ENCODE results near the gene ZCCHC8. TPM values are rescaled to one million over a fixed set of nuclear protein-coding genes. Genes with fewer than 3 reads are reported as not detected.
"Not testable (repeated sequence)": the region's sequence is repeated elsewhere in the genome, so short reads cannot be mapped to it uniquely, and the experiment has no call there.

The ZCCHC8 gene
- total RNA-seq, 1 donor from 2014 or later: 10.1 TPM

- DNase-seq (ENCODE audit: low spot score); intact Hi-C loops (cut with DNase I): not testable (repeated sequence)
Observed at GRCh38 chr12:122447825-122448224, 52.9 kb downstream of the ZCCHC8 start.

GRCh38 chr12:122446390-122446789 is 54.3 kb downstream of the ZCCHC8 start:
- DNase-seq (ENCODE audit: low spot score); intact Hi-C loops (cut with DNase I): not testable (repeated sequence)

GRCh38 chr12:122444071-122444470 is 56.7 kb downstream of the ZCCHC8 start:
- DNase-seq (ENCODE audit: low spot score); intact Hi-C loops (cut with DNase I): not testable (repeated sequence)

- DNase-seq (ENCODE audit: low spot score); intact Hi-C loops (cut with DNase I): not testable (repeated sequence)
Observed at GRCh38 chr12:122438822-122439221, 61.9 kb downstream of the ZCCHC8 start.

- intact Hi-C loops (cut with DNase I): no loop called here
- peak; percentile 76 for DNase-seq (ENCODE audit: low spot score)
Observed at GRCh38 chr12:122437656-122438121, 63.0 kb downstream of the ZCCHC8 start.

- no peak for DNase-seq (ENCODE audit: low spot score)
- intact Hi-C loops (cut with DNase I): no loop called here
Observed at GRCh38 chr12:122435186-122435585, 65.5 kb downstream of the ZCCHC8 start.

- DNase-seq (ENCODE audit: low spot score); intact Hi-C loops (cut with DNase I): not testable (repeated sequence)
Observed at GRCh38 chr12:122429043-122429442, 71.7 kb downstream of the ZCCHC8 start.

- DNase-seq (ENCODE audit: low spot score): no peak
- intact Hi-C loops (cut with DNase I): no loop called here
Observed at GRCh38 chr12:122427403-122427802, 73.3 kb downstream of the ZCCHC8 start.

GRCh38 chr12:122423258-122424165 is 77.2 kb downstream of the ZCCHC8 start:
- no peak for DNase-seq (ENCODE audit: low spot score)

GRCh38 chr12:122422730-122423257 is 77.9 kb downstream of the ZCCHC8 start:
- intact Hi-C loops (cut with DNase I): loop anchor here (2.0 kb wide), 1 partner anchor 22 kb away; no protein-coding TSS in a partner anchor
- DNase-seq (ENCODE audit: low spot score): peak; percentile 75

More at GRCh38 chr12:122423258-122424165, 77.2 kb downstream of the ZCCHC8 start:
- intact Hi-C loops (cut with DNase I): loop anchor here (2.0 kb wide), 1 partner anchor 23 kb away; no protein-coding TSS in a partner anchor

GRCh38 chr12:122421821-122422729 is 78.7 kb downstream of the ZCCHC8 start, which contains the start of gene CLIP1:
CLIP1 (minus strand) TSS chr12:122422669; CDS start chr12:122380452, 42,217 bp downstream.
- peak; percentile 88 for DNase-seq (ENCODE audit: low spot score)
- intact Hi-C loops (cut with DNase I): loop anchor here (2.0 kb wide), 1 partner anchor 21 kb away; no protein-coding TSS in a partner anchor

Other genes starting within 250 kb of the ZCCHC8 start
- gene VPS33A, start 234.4 kb downstream of the ZCCHC8 start, total RNA-seq: 9.2 TPM
- gene CLIP1, start 78.3 kb downstream of the ZCCHC8 start, total RNA-seq: 107 TPM
- gene RSRC2, start 26.0 kb upstream of the ZCCHC8 start, total RNA-seq: 41.2 TPM
- 2.7 TPM for gene KNTC1, start 26.3 kb upstream of the ZCCHC8 start, total RNA-seq
- gene HCAR2, start 202.4 kb upstream of the ZCCHC8 start, total RNA-seq: 0.59 TPM
- 0.54 TPM for gene HCAR3, start 215.9 kb upstream of the ZCCHC8 start, total RNA-seq
- not detected for gene HCAR1, start 229.9 kb upstream of the ZCCHC8 start, total RNA-seq